NCI-H146 treated with DMSO at 0.1 percent for 48 hours (cell line): ENCODE data around the gene COX7A1.
"Not testable (repeated sequence)": the region's sequence is repeated elsewhere in the genome, so short reads cannot be mapped to it uniquely, and the experiment has no call there.

Experiments used
- DNase-seq: peaks from one replicate; lab custom pipeline; 2025; ENCODE audit not compliant: unreplicated experiment; lab: John Stamatoyannopoulos, UW

Gene COX7A1

DNA sequence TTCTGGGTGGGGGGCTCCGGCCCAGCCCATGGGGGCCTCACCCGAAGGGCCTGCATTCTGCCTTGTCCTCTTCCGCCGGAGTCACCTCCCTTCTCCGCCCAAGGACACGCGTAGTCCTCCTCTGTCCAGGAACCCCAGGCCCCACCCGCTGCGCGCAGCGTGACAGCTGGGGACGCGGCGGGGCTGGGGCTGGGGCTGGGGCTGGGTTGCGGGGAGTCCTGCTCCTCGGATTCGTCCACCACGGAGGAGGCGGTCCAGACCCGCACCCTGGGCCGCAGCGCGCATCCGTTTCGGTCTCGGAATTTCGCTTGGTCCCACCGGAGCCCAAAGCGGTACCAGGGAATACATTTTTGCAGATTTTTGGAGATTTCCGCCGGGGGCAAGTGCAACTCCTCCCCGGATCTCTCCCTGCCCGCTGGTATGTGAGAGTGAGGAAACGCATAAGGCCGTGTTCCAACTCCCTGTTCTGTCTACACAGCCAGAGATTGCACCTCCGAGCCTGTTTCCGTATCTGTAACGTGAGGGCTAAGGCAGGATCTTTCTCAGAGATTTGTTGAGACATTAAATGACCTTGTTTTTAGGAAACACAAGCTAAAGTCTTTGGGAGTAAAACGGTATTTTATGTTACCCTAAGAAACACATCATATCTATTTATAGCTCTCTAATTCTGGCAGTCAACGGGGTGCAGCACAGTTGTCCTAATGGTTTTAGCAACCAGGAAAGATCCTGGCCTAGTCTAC, at the start of gene COX7A1:
Gene COX7A1 (minus strand): TSS at position 96 of the 740 bp plus-strand sequence. CDS start 40 bp downstream, at position 56.
- DNase-seq, result no peak

DNA sequence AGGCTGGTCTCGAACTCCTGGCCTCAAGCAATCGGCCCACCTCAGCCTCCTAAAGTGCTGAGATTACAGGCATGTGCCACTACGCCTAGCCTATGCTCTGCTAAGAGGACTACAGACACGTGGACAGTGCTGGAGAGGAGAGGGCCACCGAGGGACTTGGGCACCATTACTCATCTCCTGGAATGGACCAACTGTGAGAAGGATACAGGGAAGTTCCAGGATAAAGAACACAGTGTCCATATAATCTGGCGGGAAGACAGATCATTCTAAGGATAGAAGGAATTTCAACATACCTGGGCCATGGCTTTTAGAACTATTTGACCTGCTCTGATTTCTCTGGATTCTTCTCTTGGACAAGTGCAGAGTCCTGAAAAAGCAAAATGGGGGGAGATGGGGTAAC, 49.4 kb upstream of the COX7A1 start:
- DNase-seq, result no peak

DNA sequence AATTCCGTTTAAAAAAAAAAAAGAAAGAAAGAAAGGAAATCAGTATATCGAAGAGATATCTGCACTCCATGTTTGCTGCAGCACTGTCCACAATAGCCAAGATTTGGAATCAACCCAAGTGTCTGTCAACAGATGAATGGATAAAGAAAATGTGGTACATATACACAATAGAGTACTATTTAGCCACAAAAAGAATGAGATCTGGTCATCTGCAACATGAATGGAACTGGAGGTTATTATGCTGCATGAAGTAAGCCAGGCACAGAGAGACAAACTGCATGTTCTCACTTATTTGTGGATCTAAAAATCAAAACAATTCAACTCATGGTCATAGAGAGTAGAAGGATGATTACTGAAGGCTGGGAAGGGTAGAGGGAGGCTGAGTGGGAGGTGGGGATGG, 45.9 kb upstream of the COX7A1 start:
- no peak for DNase-seq

DNA sequence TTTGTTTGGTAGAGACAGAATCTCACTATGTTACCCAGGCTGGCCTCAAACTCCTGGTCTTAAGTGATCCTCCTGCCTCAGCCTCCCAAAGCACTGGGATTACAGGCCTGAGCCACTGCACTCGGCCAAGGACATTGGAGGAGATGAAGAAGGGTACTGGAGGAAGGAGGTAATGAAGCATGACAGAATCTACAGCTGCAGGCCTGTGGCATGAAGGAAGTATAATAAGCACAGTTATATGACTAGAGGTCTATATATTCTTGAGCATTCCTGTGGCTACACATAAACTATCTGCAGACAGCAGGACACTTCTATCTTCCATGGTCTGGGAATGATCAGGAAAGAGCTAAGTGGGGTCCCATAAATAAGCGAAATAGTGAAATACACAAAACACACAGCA, 44.0 kb upstream of the COX7A1 start:
- DNase-seq, result no peak

DNA sequence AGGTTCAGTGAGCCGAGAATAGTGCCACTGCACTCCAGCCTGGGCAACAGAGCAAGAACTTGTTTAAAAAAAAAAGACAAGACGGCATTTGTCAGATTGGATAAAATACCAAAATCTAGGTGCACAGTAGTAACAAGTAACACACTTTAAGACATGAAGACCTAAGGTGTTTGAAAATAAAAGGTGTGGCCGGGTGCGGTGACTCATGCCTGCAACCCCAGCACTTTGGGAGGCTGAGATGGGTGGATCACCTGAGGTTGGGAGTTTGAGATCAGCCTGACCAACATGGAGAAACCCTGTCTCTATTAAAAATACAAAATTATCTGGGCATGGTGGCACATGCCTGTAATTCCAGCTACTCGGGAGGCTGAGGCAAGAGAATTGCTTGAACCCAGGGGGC, 34.5 kb upstream of the COX7A1 start:
- not testable (repeated sequence) for DNase-seq

DNA sequence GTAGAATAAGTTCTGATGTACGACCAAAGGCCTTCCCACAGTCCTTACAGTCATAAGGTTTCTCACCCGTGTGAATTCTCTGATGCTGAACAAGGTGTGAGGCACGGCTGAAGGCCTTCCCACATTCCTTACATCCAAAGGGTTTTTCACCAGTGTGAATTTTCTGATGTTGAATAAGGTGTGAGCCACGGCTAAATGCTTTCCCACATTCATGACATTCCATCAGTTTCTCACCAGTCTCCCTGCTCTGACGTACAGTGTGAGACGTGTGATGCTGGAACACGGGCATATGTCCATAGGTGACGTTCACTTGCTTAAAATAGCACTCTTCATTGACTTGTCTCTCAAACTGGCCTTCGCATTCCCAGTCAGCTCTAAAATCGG, 31.0 kb upstream of the COX7A1 start:
- DNase-seq, result no peak

DNA sequence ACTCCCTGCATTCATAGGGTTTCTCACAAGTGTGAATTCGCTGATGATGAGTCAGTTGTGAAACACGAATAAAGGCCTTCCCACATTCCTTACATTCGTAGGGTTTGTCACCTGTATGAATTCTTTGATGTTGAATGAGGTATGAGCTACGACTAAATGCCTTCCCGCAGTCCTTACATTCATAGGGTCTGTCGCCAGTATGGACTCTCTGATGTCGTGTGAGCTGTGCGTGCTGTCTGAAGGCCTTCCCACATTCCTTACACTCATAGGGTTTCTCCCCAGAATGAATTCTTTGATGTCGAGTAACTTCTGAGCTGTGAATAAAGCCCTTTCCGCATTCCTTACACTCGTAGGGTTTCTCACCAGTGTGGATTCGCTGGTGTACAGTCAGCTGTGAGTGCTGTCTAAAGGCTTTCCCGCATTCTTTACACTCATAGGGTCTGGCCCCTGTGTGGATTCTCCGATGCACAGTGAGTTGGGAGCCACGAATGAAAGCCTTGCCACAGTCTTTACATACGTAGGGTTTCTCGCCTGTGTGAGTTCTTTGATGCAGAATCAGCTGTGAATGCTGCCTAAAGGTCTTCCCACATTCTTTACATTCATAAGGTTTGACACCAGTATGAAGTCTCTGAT, 30.5 kb upstream of the COX7A1 start:
- no peak for DNase-seq

DNA sequence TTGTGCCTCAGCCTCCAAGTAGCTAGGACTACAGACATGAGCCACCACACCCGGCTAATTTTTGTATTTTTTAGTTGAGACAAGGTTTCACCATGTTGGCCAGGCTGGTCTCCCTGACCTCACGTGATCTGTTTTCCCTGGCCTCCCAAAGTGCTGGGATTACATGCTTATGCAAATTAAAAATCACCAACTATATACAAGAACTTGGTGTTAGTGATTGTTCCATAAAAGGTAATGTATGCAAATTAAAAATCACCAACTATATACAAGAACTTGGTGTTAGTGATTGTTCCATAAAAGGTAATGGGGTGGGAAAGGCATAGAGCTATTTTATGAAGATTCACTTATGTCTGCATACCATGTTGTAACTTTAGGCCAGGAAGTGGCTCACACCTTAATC, 26.8 kb upstream of the COX7A1 start:
- DNase-seq, result not testable (repeated sequence)

DNA sequence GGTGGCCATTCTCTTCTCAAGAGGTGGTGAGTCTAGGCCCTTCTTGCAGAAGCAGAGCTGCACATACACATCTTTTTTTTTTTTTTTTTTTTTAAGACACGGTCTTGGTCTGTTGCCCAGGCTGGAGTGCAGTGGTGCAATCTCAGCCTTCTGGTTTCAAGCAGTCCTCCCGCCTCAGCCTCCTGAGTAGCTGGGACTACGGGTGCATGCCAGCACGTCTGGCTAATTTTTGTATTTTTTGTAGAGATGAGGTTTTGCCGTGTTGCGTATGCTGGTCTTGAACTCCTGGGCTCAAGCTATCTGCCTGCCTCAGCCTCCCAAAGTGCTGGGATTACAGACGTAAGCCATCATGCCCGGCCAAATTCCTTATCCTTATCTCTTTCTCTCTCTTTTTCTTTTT, 21.6 kb upstream of the COX7A1 start:
- not testable (repeated sequence) for DNase-seq

DNA sequence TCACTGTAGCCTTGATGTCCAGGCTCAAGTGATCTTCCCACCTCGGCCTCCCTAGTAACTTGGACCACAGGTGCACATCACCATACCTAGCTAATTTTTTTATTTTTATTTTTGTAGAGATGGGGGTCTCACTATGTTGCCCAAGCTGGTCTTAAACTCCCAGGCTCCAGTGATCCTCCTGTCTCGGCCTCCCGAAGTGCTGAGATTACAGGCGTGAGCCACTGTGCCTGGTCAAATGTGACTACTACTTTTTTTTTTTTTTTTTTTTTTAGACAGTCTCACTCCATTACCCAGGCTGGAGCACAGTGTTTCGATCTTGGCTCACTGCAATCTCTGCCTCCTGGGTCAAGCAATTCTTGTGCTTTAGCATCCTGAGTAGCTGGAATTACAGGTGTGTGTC, 20.6 kb upstream of the COX7A1 start:
- DNase-seq, result no peak

DNA sequence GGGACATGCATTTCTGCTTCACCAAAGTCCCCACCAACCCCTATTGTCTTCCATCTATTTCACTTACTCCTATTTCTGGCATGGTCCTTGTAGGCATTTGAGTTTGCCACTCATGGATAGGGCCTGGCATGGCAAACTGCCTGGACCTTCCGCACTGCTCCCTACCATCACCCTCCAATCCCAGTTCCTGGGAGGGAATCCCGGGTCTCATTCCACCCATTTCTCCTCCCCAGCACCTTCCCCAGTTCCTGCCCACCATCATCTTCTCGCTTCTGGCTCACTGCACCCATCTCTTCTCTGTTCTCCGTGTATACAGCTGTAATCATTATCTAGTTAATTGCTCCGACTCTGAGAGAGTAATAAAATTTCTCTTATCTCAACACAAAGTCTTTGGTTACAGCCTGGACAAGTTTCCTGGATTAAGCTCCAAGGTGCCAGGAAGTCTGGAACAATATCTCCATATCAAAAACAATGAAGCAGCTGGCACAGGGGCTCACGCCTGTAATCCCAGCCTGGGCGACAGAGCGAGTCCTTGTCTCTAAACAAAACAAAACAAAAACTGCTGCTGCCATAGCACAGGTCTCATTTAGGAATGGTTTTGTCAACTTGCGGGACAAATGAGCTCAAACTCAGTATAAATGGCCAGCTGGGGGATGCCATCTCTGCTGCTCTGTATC, 17.0 kb upstream of the COX7A1 start:
- DNase-seq, result peak; percentile 97

DNA sequence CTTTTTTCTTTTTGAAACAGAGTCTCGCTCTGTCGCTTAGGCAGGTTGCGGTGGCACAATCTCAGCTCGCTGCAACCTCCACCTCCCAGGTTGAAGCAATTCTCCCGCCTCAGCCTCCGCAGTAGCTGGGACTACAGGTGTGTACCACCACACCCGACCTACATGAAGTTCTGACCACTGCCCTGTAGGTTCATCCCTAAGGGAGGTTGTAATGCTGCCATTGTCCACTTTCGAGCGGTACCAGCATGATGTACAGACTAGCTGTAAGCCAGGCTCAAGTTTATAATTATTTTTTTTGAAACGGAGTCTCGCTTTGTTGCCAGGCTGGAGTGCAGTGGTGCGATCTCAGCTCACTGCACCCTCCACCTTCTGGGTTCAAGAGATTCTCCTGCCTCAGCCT, 11.6 kb upstream of the COX7A1 start:
- no peak for DNase-seq

DNA sequence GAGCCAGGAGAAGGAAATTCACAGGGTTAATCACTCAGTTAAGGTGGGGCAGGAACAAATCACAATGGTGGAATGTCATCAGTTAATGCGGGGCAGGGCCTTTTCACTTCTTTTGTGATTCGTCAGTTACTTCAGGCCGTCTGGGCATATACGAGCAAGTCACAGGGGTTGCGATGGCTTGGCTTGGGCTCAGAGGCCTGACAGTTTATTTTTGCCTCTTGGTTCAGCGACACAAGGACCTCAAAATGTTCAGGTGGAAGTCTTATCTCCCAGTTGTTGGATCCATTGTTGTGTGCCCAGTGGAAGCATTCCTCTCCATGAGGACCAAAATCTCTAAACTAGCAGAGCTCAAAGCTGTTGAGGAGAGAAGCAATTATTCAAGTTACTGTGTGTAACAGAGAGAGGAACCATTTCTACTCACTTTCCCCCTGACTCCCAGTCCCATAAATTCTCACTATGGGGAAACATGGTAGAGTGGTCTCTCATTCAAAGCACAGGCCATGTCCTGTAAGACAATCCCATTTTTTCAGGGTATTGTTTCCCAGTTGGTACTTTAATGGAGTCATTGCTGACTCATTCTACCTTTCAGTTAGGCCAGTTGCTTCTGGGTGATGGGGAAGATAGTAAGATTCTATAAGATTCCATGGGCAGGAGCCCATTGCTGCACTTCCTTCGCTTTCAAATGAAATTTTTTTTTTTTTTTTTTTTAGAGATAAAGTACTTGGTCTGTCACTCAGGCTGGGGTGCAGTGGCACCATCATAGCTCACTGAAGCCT, 8.8 kb upstream of the COX7A1 start:
- DNase-seq, result no peak

DNA sequence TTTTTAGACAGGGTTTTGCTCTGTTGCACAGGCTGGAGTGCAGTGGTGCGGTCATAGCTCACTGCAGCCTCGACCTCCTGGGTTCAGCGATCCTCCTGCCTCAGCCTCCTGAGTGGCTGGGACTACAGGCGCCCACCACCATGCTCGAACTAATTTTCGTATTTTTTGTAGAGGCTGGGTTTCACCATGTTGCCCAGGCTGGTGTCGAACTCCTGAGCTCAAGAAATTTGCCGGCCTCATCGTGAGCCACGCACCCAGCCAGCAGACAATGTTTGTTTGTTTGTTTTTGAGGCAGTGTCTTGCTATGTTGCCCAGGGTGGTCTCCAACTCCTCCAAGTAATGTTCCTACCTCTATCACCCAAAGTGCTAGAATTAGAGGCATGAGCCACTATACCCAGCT, 879 bp upstream of the COX7A1 start:
- DNase-seq, result no peak

DNA sequence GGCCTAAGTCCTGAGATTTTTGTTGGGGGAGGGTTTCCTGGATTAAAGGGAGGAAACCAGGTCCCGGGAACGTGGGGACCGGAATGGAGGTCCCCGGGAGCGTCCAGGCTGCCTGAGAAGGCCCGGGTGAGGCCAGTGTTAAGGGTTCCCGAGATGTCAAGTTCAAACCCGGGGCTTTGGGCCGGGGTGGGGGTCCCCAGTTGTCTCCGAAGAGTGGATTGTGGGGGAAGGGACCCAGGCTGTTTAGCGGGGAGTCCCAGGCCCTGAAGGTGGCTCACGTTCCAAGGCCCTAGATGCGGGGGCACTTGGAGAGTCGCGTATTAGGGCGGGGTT, 262 bp downstream of the COX7A1 start:
- DNase-seq, result no peak

DNA sequence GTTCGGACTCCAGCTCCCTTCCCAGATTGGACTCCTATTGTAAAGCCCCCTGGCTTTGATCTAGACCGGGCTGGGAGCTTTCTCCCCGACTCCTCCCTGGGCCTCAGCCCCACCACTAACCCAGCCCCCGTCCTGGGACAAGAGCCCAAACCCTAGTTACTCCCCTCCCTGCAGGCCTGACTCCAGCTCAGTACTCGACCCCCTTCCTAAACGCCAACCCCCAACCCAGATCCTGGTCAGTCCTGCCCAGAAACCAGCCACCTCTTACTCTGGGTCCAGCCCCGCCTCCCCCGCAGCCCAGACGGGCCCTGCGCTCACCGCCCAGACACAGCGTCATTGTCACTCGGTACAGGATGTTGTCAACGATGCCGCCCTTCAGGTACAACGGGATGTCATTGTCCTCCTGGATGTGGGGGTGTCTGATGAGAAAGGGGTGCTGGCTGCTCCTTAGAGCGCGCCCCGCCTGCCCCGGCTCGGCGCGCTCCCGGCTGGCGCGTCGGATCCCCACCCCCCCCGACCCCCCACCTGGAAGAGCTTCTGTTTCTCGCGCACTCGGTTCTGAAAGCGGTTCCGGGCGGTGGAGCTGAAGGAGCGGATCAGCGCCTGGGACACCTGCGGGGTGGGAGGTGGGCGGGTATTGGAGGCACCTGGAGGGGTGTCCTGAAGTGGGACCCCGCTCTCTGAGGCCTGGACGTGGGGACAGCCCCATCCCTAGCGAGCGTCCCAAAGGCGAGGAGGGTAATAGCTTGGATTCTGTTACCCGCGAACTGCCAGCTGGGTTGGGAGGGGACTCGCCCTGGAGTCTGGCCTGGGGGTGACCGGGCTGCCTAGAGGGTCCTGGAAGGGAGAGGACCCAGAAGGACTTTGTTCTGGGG, 866 bp downstream of the COX7A1 start:
- DNase-seq, result no peak

DNA sequence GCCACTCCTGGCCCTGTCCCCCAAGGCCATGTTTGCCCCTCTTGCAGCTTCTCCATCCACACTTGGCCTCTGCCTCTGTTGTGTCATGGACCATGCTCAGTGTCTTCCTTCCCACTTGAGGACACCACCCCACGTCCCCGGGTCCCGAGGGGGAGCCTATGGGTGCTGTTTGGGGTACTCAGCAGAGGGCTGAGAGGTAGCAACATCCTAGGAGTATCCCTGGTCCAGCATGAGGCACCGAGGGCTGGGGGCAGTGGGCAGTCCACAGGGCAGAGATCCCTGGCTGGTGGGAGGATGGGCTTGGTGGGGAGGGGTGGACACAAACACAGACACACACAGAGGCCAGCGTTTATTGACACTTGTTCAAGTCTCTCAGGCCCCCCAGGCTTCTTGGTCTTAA, 1.7 kb downstream of the COX7A1 start:
- no peak for DNase-seq

DNA sequence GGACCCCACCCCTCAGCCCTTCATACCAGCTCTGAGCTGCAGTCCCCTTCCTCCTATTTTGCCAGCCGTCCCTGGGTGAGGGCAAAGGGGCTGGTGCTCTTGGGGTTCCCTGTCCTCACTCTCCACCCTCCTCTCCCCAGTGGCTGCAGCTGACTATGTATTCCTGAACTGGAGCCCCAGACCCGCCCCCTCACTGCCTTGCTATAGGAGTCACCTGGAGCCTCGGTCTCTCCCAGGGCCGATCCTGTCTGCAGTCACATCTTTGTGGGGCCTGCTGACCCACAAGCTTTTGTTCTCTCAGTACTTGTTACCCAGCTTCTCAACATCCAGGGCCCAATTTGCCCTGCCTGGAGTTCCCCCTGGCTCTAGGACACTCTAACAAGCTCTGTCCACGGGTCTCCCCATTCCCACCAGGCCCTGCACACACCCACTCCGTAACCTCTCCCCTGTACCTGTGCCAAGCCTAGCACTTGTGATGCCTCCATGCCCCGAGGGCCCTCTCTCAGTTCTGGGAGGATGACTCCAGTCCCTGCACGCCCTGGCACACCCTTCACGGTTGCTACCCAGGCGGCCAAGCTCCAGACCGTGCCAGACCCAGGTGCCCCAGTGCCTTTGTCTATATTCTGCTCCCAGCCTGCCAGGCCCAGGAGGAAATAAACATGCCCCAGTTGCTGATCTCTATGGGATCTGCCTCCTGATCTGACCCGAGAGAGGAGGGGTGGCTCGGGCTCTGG, 2.4 kb downstream of the COX7A1 start:
- no peak for DNase-seq

DNA sequence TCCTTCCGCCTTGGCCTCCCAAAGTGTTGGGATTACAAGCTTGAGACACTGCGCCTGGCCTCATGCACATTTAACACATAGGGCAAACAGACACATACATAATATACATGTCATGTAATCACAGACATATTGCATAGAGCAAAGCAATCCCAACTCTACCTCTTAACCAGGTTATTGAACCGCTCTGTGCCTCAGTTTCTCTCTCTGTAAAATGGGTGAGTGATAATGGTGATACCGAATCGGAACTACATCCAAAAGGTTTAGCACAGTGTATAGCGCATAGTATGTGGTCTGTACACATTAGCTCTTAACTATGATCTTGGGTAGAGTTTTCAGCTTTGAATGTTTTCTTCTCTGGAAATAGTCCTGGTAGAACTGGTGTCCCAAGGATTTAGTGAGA, 7.6 kb downstream of the COX7A1 start:
- no peak for DNase-seq

DNA sequence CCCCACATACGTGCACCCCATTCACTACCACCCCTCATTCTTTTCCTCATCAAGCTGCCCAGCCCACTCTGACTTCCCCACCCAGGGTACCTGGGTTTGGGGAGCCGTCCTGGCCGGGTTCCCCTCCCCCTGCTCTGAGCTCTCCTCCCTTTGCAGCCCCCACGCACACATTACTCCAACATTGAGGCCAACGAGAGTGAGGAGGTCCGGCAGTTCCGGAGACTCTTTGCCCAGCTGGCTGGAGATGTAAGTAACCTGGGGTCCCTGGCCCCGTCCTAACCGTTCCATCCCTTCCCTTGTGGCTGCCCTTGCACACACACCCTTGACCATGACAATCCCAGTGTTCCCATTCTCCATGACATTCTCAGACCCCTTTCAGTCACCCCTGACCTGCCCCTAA, 9.8 kb downstream of the COX7A1 start:
- DNase-seq, result no peak
